Testis (tissue), 2 donors: ENCODE measurements around the gene CNNM2.

Source experiments
- CTCF ChIP-seq, 3 experiments: fragments of 450-650 bp in 2 of 3; fragments of 200-600 bp in 1 of 3; sonication (generic) in 1 of 3; IDR thresholded peaks; one replicate each; pipeline ENCODE4 v1.5.1; 2016 to 2019; ENCODE audit warnings: antibody characterized with exemption in 3 of 3, mild to moderate bottlenecking in 2 of 3, moderate library complexity in 1 of 3
- POLR2A ChIP-seq: fragments of 450-650 bp; IDR thresholded peaks from one replicate; pipeline ENCODE4 v1.6.1; 2017; ENCODE audit warnings: antibody characterized with exemption, mild to moderate bottlenecking, moderate library complexity

GRCh38 chr10:102935505-102935904 lies 17.4 kb downstream of the CNNM2 start:
- no peak for TF ChIP-seq CTCF (IDR thresholded peaks at IDR 0.05)
- no peak for TF ChIP-seq POLR2A
